GM23338 (cell line): Measurements from ENCODE around the gene KIRREL3.

Source experiments
- EZH2 ChIP-seq: fragments of 200-600 bp; sonication (generic); IDR thresholded peaks from one replicate; pipeline ENCODE4 v1.8.0; 2017; ENCODE audit warnings: antibody characterized with exemption, mild to moderate bottlenecking, low read depth; ENCODE audit not compliant: unreplicated experiment
- TF ChIP-seq, protein P1 (sequence below): IDR thresholded peaks from one replicate; pipeline ENCODE4 v1.6.1; 2018; ENCODE audit warnings: antibody characterized with exemption; ENCODE audit not compliant: unreplicated experiment

DNA sequence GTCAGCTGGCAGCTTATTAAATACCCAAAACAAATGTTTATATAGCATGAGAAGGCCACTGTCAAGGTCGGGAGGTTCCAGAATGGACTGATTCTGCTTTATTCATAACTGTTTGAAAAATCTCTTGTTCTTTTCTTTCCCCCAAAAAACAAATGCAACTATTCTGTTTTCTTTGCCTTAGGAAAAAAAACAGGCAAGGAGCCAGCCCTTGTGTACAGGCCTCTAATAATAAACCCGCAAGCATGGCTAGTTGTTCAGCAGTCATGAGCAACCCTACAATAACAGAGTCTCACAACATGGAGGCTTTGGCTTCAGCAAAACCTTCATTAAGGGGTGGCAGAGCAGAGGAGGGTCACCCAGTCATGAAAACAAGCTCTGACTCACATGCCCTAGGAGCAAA, 191.7 kb downstream of the KIRREL3 start:
- TF ChIP-seq, protein P1, sequence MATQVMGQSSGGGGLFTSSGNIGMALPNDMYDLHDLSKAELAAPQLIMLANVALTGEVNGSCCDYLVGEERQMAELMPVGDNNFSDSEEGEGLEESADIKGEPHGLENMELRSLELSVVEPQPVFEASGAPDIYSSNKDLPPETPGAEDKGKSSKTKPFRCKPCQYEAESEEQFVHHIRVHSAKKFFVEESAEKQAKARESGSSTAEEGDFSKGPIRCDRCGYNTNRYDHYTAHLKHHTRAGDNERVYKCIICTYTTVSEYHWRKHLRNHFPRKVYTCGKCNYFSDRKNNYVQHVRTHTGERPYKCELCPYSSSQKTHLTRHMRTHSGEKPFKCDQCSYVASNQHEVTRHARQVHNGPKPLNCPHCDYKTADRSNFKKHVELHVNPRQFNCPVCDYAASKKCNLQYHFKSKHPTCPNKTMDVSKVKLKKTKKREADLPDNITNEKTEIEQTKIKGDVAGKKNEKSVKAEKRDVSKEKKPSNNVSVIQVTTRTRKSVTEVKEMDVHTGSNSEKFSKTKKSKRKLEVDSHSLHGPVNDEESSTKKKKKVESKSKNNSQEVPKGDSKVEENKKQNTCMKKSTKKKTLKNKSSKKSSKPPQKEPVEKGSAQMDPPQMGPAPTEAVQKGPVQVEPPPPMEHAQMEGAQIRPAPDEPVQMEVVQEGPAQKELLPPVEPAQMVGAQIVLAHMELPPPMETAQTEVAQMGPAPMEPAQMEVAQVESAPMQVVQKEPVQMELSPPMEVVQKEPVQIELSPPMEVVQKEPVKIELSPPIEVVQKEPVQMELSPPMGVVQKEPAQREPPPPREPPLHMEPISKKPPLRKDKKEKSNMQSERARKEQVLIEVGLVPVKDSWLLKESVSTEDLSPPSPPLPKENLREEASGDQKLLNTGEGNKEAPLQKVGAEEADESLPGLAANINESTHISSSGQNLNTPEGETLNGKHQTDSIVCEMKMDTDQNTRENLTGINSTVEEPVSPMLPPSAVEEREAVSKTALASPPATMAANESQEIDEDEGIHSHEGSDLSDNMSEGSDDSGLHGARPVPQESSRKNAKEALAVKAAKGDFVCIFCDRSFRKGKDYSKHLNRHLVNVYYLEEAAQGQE, result no peak
- no peak for TF ChIP-seq EZH2
